ENCODE data around the gene CSTPP1. TPM values are rescaled to one million over a fixed set of nuclear protein-coding genes. Genes with fewer than 3 reads are reported as not detected.

CSTPP1 gene
- total RNA-seq, 3 donors from 2014 or later (not counting 1 experiment from before 2014, with no cell fraction given): 16.2 to 17.8 (median 16.9) TPM

DNA sequence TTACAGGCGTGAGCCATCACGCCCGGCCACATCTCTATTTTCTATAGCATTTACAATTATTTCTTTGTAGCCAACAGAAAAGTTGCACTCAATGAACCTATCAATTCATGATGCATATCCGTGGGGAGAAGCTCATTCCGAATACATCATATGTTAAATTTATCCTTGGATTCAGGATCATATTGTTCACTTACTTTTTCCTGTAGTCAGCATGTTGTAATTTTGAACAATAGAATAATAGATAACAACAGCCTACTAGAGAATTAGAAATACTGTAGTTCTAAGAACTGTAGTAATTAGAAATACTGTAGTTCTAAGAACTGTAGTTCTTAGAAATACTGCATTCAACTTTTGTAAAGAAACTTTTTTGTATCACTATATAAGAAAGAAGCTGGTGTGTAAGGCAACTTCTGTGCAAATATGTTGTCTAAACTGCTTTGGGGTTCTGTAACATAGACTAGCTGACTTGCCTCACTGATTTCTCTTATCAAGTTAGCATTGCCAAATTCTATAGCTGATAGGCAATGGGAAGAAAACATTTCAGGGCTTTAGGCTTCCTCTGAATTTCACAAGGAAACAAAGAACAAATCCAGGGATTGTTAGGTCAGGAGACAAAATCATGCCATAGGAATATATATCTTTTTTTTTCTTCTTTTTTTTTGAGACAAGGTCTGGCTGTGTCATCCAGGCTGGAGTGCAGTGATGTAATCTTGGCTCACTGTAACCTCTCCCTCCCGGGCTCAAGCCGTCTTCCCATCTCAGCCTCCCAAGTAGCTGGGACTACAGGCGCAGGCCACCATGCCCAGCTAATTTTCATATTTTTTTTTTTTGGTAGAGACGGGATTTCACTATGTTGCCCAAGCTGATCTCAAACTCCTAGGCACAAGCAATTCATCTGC is 91.9 kb downstream of the CSTPP1 start:
- intact Hi-C loops (cut with micrococcal nuclease): no loop called here
- Mint-ChIP-seq H3K4me1 (no peaks in the 10 kb centered on the region), H3K36me3 (no peaks in the 10 kb centered on the region), H3K27me3 (ENCODE audit: low read depth in 2 of 2) (no peaks in the 10 kb centered on the region), H3K4me3 (no peak overlapping the region), H3K9me3 (no peaks in the 10 kb centered on the region), H3K27ac (no peak overlapping the region)
- Histone ChIP-seq H3K4me1 (ENCODE audit: control insufficient read depth, insufficient read depth, low read length) (no peaks in the 10 kb centered on the region), H3K4me3 (ENCODE audit: low read length) (no peak overlapping the region), H3K9me3 (ENCODE audit: control insufficient read depth, insufficient read depth, low read length) (no peaks in the 10 kb centered on the region), H3K27ac (ENCODE audit: low read length) (no peak overlapping the region), H3K27me3 (ENCODE audit: control insufficient read depth, insufficient read depth, low read length) (no peaks in the 10 kb centered on the region), H3K36me3 (ENCODE audit: control insufficient read depth, insufficient read depth, low read length) (no peaks in the 10 kb centered on the region)
- TF ChIP-seq, protein P1, sequence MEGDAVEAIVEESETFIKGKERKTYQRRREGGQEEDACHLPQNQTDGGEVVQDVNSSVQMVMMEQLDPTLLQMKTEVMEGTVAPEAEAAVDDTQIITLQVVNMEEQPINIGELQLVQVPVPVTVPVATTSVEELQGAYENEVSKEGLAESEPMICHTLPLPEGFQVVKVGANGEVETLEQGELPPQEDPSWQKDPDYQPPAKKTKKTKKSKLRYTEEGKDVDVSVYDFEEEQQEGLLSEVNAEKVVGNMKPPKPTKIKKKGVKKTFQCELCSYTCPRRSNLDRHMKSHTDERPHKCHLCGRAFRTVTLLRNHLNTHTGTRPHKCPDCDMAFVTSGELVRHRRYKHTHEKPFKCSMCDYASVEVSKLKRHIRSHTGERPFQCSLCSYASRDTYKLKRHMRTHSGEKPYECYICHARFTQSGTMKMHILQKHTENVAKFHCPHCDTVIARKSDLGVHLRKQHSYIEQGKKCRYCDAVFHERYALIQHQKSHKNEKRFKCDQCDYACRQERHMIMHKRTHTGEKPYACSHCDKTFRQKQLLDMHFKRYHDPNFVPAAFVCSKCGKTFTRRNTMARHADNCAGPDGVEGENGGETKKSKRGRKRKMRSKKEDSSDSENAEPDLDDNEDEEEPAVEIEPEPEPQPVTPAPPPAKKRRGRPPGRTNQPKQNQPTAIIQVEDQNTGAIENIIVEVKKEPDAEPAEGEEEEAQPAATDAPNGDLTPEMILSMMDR (IDR thresholded peaks at IDR 0.05): no peak
- no peak for ATAC-seq
- WGBS (ENCODE audit: insufficient coverage): 92% methylated on average over 8 of the region's 9 CpGs
- DNase-seq: no peak

DNA sequence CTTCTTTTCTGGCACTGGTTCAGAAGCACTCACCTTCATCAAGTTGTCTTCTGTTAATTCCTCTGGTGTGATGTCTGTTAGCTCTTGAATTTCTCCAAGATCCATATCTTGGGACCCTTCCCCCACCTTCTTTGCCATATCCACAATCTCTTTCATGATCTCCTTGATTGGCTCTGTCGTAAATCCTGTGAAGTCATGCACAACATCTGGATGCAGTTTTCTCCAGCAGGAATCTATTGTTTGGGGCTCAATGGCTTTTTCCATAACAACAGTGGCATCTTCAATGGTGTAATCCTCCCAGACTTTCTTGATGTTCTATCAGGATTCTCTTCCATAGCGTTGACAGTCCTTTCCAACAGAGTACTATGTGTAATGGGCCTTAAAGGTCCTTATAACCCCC is 96.9 kb downstream of the CSTPP1 start:
- H3K36me3 ChIP-seq (ENCODE audit: control insufficient read depth, insufficient read depth, low read length): no peaks in the 10 kb centered on the region
- WGBS (ENCODE audit: insufficient coverage): 100% methylated on average over 1 of the region's 2 CpGs
- H3K27me3 ChIP-seq (ENCODE audit: control insufficient read depth, insufficient read depth, low read length): no peaks in the 10 kb centered on the region
- Mint-ChIP-seq H3K27ac (no peak overlapping the region), H3K27me3 (ENCODE audit: low read depth in 2 of 2) (no peaks in the 10 kb centered on the region), H3K4me1 (peaks cover 0 to 6% of the 10 kb centered on the region in 2 donors), H3K9me3 (no peaks in the 10 kb centered on the region), H3K36me3 (no peaks in the 10 kb centered on the region), H3K4me3 (no peak overlapping the region)
- H3K9me3 ChIP-seq (ENCODE audit: control insufficient read depth, insufficient read depth, low read length): no peaks in the 10 kb centered on the region
- no peaks in the 10 kb centered on the region for H3K4me1 ChIP-seq (ENCODE audit: control insufficient read depth, insufficient read depth, low read length)
- no peak overlapping the region for H3K27ac ChIP-seq (ENCODE audit: low read length)
- intact Hi-C loops (cut with micrococcal nuclease): no loop called here
- H3K4me3 ChIP-seq (ENCODE audit: low read length): no peak overlapping the region
- ATAC-seq (no peak), DNase-seq (no peak)
- TF ChIP-seq, protein P1 (IDR thresholded peaks at IDR 0.05): no peak

DNA sequence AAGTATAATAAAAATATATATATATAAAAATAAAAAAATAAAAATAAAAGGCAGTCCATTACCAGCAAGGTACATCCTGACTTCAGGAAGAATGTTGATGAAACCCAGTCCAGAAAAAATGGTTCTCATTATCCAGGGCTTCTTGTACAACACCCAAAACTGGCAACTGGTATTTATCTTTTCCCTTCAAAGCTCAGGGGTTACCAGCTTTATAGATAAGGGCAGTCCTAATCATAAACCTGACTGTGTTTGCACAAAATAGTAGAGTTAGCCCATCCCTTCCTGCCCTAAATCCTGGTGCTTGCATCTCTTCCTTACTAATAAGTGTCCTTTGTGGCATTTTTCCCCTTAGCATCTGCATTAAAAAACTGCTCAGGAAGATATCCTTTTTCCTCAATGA is 97.5 kb downstream of the CSTPP1 start:
- H3K4me1 Mint-ChIP-seq: peaks cover 0 to 6% of the 10 kb centered on the region in 2 donors
- TF ChIP-seq, protein P1 (IDR thresholded peaks at IDR 0.05): no peak
- Histone ChIP-seq H3K4me1 (ENCODE audit: control insufficient read depth, insufficient read depth, low read length) (no peaks in the 10 kb centered on the region), H3K27me3 (ENCODE audit: control insufficient read depth, insufficient read depth, low read length) (no peaks in the 10 kb centered on the region), H3K36me3 (ENCODE audit: control insufficient read depth, insufficient read depth, low read length) (no peaks in the 10 kb centered on the region), H3K9me3 (ENCODE audit: control insufficient read depth, insufficient read depth, low read length) (no peaks in the 10 kb centered on the region), H3K27ac (ENCODE audit: low read length) (no peak overlapping the region), H3K4me3 (ENCODE audit: low read length) (no peak overlapping the region)
- no peak overlapping the region for H3K4me3 Mint-ChIP-seq
- no peaks in the 10 kb centered on the region for H3K36me3 Mint-ChIP-seq
- intact Hi-C loops (cut with micrococcal nuclease): no loop called here
- no peaks in the 10 kb centered on the region for H3K27me3 Mint-ChIP-seq (ENCODE audit: low read depth in 2 of 2)
- H3K27ac Mint-ChIP-seq: no peak overlapping the region
- ATAC-seq: no peak
- H3K9me3 Mint-ChIP-seq: no peaks in the 10 kb centered on the region
- no peak for DNase-seq
